Airway epithelial cell (primary cell): ENCODE results near the gene MRPS33. TPM values are rescaled to one million over a fixed set of nuclear protein-coding genes. Genes with fewer than 3 reads are reported as not detected.

Experiments
- total RNA-seq: library from RNA; depleted of rRNA; stranded (reverse); fragments of >200 nt; gene quantifications from 2 replicates; pipeline ENCODE4 v1.2.3, GENCODE V29; 2015

The MRPS33 gene
- 49.6 and 57.0 TPM in 2 replicates for total RNA-seq

GRCh38 chr7:141014524-141015395 is at the start of gene MRPS33:
TSS of gene MRPS33 (minus strand) at chr7:141014952. CDS start at chr7:141010633, 4,319 bp downstream.

Other genes starting within 250 kb of the MRPS33 start
- gene BRAF, start 90.0 kb downstream of the MRPS33 start, total RNA-seq = 6.6 and 11.6 TPM in 2 replicates
- not detected in 2 replicates for gene TMEM178B, start 59.1 kb upstream of the MRPS33 start, total RNA-seq